GM10266 (cell line): Measurements from ENCODE around the gene PSMF1.

ENCODE experiments used
- DNase-seq: peaks from one replicate; pipeline ENCODE4 v3.0.0; 2012; ENCODE audit errors: extremely low spot score
- CTCF ChIP-seq: IDR thresholded peaks from 2 replicates; pipeline ENCODE4 v1.5.1; 2012; ENCODE audit warnings: mild to moderate bottlenecking, low read depth; ENCODE audit not compliant: control insufficient read depth, insufficient read depth; ENCODE audit errors: missing control alignments

PSMF1 gene

GRCh38 chr20:1086277-1087213 lies 31.9 kb upstream of the PSMF1 start:
- TF ChIP-seq CTCF: no peak
- DNase-seq: peak; percentile 45

- no peak for TF ChIP-seq CTCF
- no peak for DNase-seq
Measured at GRCh38 chr20:1087311-1087905, 31.0 kb upstream of the PSMF1 start.

GRCh38 chr20:1094751-1095150 lies 23.7 kb upstream of the PSMF1 start:
- no peak for DNase-seq
- no peak for TF ChIP-seq CTCF

GRCh38 chr20:1101533-1101932 lies 16.9 kb upstream of the PSMF1 start:
- TF ChIP-seq CTCF: no peak
- DNase-seq: no peak

GRCh38 chr20:1102016-1102415 lies 16.4 kb upstream of the PSMF1 start:
- DNase-seq: no peak
- TF ChIP-seq CTCF: no peak

- TF ChIP-seq CTCF: no peak
- DNase-seq: no peak
Measured at GRCh38 chr20:1103751-1104150, 14.7 kb upstream of the PSMF1 start.
